ENCODE data around the gene CXCL3. TPM values are rescaled to one million over a fixed set of nuclear protein-coding genes. Genes with fewer than 3 reads are reported as not detected.

CXCL3 gene
- total and polyA plus RNA-seq, 9 of the 15 experiments (the other 6 are each of a cell fraction or from before 2014, with no cell fraction given), result 2.3 to 8.9 (median 6.1) TPM

GRCh38 chr4:74056858-74057562 is 18.5 kb upstream of the CXCL3 start (continued):
- TF ChIP-seq ZNF398 (CRISPR knock-in tag; IDR thresholded peaks at IDR 0.05) (no peak), CC2D1A (IDR thresholded peaks at IDR 0.05) (peak; percentile 18), FIP1L1 (IDR thresholded peaks at IDR 0.05; ENCODE audit: low read depth, low read length, poor library complexity, severe bottlenecking) (no peak), ARID3A (IDR thresholded peaks at IDR 0.05; ENCODE audit: borderline replicate concordance, low read depth, low read length) (0 out of 2 replicates have a peak, but pooled peaks have one; percentile 72), ZNF76 (CRISPR knock-in tag; IDR thresholded peaks at IDR 0.05; ENCODE audit: borderline replicate concordance) (no peak), PTBP1 (IDR thresholded peaks at IDR 0.05; ENCODE audit: low read depth, low read length) (no peak), BRD4 (IDR thresholded peaks at IDR 0.05) (peak; percentile 58), STAG1 (CRISPR knock-in tag; IDR thresholded peaks at IDR 0.05; ENCODE audit: borderline replicate concordance) (no peak), ZNF668 (CRISPR knock-in tag; IDR thresholded peaks at IDR 0.05) (no peak), ZNF584 (CRISPR knock-in tag; IDR thresholded peaks at IDR 0.05; ENCODE audit: low read depth) (no peak; the same call in none of the 2 replicates), EP400 (IDR thresholded peaks at IDR 0.05) (peak; percentile 86), TSHZ1 (CRISPR knock-in tag; IDR thresholded peaks at IDR 0.05) (no peak), TCF3 (CRISPR knock-in tag; IDR thresholded peaks at IDR 0.05) (peak; percentile 62), MNT (conservative IDR thresholded peaks at IDR 0.05) (peak in 1 of 2 experiments; percentile 48; a peak in 3 of 4 replicates), MAFF (IDR thresholded peaks at IDR 0.05; ENCODE audit: low read length) (peak; percentile 91), NCOA2 (IDR thresholded peaks at IDR 0.05; ENCODE audit: partially characterized antibody in 2 of 2) (peak; percentile 59 to 75), NCOA6 (IDR thresholded peaks at IDR 0.05) (peak; percentile 4; the same call in 1 of the 2 replicates)

Measured in K562 (cell line).